Keratinocyte (primary cell): ENCODE measurements around the gene ASB6. TPM values are rescaled to one million over a fixed set of nuclear protein-coding genes. Genes with fewer than 3 reads are reported as not detected.
"Not testable (repeated sequence)": the region's sequence is repeated elsewhere in the genome, so short reads cannot be mapped to it uniquely, and the experiment has no call there.

ENCODE experiments used
- DNase-seq: peaks from one replicate; pipeline ENCODE4 v3.0.0-alpha.2; 2011; ENCODE audit warnings: low read depth, missing footprints, low spot score
- FAIRE-seq: peaks from 2 replicates; lab custom pipeline; 2011; peaks lifted over from hg19 to GRCh38; lab: Jason Lieb, UNC
- H2AFZ ChIP-seq: 2 replicates; pipeline ENCODE4 v1.6.0; 2012; ENCODE audit warnings: low read length, control low read depth, inconsistent platforms; ENCODE audit not compliant: control insufficient read depth
- H3K27ac ChIP-seq: 2 replicates; pipeline ENCODE4 v1.5.1; 2011; ENCODE audit warnings: low read length; ENCODE audit not compliant: control insufficient read depth, insufficient read depth
- H3K27me3 ChIP-seq: 3 replicates; pipeline ENCODE4 v1.6.0; 2011; ENCODE audit warnings: low read length; ENCODE audit not compliant: control insufficient read depth, insufficient read depth; ENCODE audit errors: extremely low read depth
- H3K36me3 ChIP-seq, 2 experiments: 2 replicates in 1 of 2; 3 replicates in 1 of 2; pipeline ENCODE4 v1.5.1; 2011; ENCODE audit warnings: low read length in 2 of 2, mild to moderate bottlenecking in 1 of 2; ENCODE audit not compliant: control insufficient read depth in 2 of 2, insufficient read depth in 2 of 2; ENCODE audit errors: extremely low read depth in 1 of 2
- H3K4me1 ChIP-seq: 3 replicates; pipeline ENCODE4 v1.5.1; 2011; ENCODE audit warnings: low read length; ENCODE audit not compliant: control insufficient read depth, insufficient read depth; ENCODE audit errors: extremely low read depth
- H3K4me2 ChIP-seq: 3 replicates; pipeline ENCODE4 v1.6.0; 2011; ENCODE audit warnings: low read depth, low read length; ENCODE audit not compliant: control insufficient read depth, insufficient read depth; ENCODE audit errors: extremely low read depth
- H3K4me3 ChIP-seq, 3 experiments: fragments of 200-600 bp in 1 of 3; sonication (generic) in 1 of 3; 2 replicates in 2 of 3; 3 replicates in 1 of 3; pipeline ENCODE4 v1.5.1; 2011 to 2016; ENCODE audit warnings: low read length in 3 of 3, mild to moderate bottlenecking in 3 of 3, control low read depth in 2 of 3, inconsistent platforms in 1 of 3, low read depth in 1 of 3, mixed read lengths in 1 of 3, mixed run types in 1 of 3, moderate library complexity in 1 of 3; ENCODE audit not compliant: control insufficient read depth in 2 of 3, insufficient read depth in 2 of 3; ENCODE audit errors: extremely low read depth in 1 of 3
- H3K79me2 ChIP-seq: 2 replicates; pipeline ENCODE4 v1.6.0; 2012; ENCODE audit warnings: low read length; ENCODE audit not compliant: control insufficient read depth, insufficient read depth
- H3K9ac ChIP-seq: 3 replicates; pipeline ENCODE4 v1.6.0; 2011; ENCODE audit warnings: low read length; ENCODE audit not compliant: control insufficient read depth, insufficient read depth; ENCODE audit errors: extremely low read depth
- H3K9me1 ChIP-seq: 3 replicates; pipeline ENCODE4 v1.6.0; 2011; ENCODE audit warnings: low read length; ENCODE audit not compliant: control insufficient read depth, insufficient read depth; ENCODE audit errors: extremely low read depth
- H3K9me3 ChIP-seq: 2 replicates; pipeline ENCODE4 v1.5.1; 2012; ENCODE audit warnings: low read depth, low read length; ENCODE audit not compliant: control insufficient read depth
- H4K20me1 ChIP-seq: 3 replicates; pipeline ENCODE4 v1.6.0; 2011; ENCODE audit warnings: low read length; ENCODE audit not compliant: control insufficient read depth, insufficient read depth; ENCODE audit errors: extremely low read depth
- CTCF ChIP-seq, 3 experiments: IDR thresholded peaks in 1 of 3; conservative IDR thresholded peaks in 1 of 3; optimal IDR thresholded peaks in 1 of 3; 2 replicates in 2 of 3; 3 replicates in 1 of 3; pipeline versions ENCODE3 to v1.5.1; 2011; ENCODE audit warnings: low read length in 3 of 3, mild to moderate bottlenecking in 3 of 3, moderate library complexity in 2 of 3, control low read depth in 1 of 3, inconsistent platforms in 1 of 3; ENCODE audit not compliant: insufficient read depth in 2 of 3; ENCODE audit errors: extremely low read depth in 1 of 3
- EZH2 ChIP-seq: IDR thresholded peaks from one replicate; pipeline ENCODE4 v1.6.1; 2012; ENCODE audit warnings: inconsistent platforms, mild to moderate bottlenecking, low read length, moderate library complexity
- dilution Hi-C: fragments of 300-500 bp; cut with MboI; formaldehyde crosslinking; loops from one replicate; pipeline ENCODE4 v1.7.0; 2020; ENCODE audit warnings: low sequenced_read_pairs; ENCODE audit not compliant: extremely low pct_ligation_motif_present
- polyA plus RNA-seq, 5 experiments: library from polyadenylated mRNA; depleted of rRNA in 3 of 5; stranded (reverse) in 3 of 5; stranded (forward) in 1 of 5; unstranded in 1 of 5; fragments of >200 nt; gene quantifications; 1 replicate in 1 of 5; 2 replicates in 3 of 5; 3 replicates in 1 of 5; pipeline versions ENCODE4 v1.2.1 to v1.2.3, GENCODE V29; 2011 to 2012; ENCODE audit warnings: missing spikeins in 2 of 5, low read depth in 1 of 5, low replicate concordance in 1 of 5

The ASB6 gene
- polyA plus RNA-seq, 1 donor (not counting 4 experiments of a cell fraction or from before 2014, with no cell fraction given): 16.3 TPM

GRCh38 chr9:129637673-129638439, 4.1 kb downstream of the ASB6 start:
- Histone ChIP-seq H3K9me3 (no peaks in the 10 kb centered on the region), H2AFZ (no peak overlapping the region), H3K27ac (no peak overlapping the region), H3K27me3 (no peaks in the 10 kb centered on the region), H3K4me2 (no peak overlapping the region), H3K79me2 (peaks cover 64% of the 10 kb centered on the region), H3K4me1 (peaks cover 19% of the 10 kb centered on the region), H3K9me1 (no peaks in the 10 kb centered on the region), H3K4me3 (no peak overlapping the region), H3K36me3 (peaks cover 45 to 46% of the 10 kb centered on the region in 2 experiments), H4K20me1 (peaks cover 25% of the 10 kb centered on the region), H3K9ac (no peak overlapping the region)
- dilution Hi-C loops: loop anchor here (10.0 kb wide), 1 partner anchor 87 kb away; no protein-coding TSS in a partner anchor
- no peak for TF ChIP-seq CTCF (optimal IDR thresholded peaks at IDR 0.05 in 1 of 3, IDR thresholded peaks at IDR 0.05 in 1 of 3, conservative IDR thresholded peaks at IDR 0.05 in 1 of 3; ENCODE audit: extremely low read depth in 1 of 3, insufficient read depth in 2 of 3, low read length in 3 of 3)
- no peak for TF ChIP-seq EZH2
- DNase-seq: no peak
- no peak for FAIRE-seq

- no peaks in the 10 kb centered on the region for H3K9me1 ChIP-seq
- H3K4me2 ChIP-seq: no peak overlapping the region
- FAIRE-seq (no peak), DNase-seq (no peak)
- H3K9me3 ChIP-seq: no peaks in the 10 kb centered on the region
- no peak overlapping the region for H2AFZ ChIP-seq
- peaks cover 22% of the 10 kb centered on the region for H3K4me1 ChIP-seq
- dilution Hi-C loops: loop anchor here (10.0 kb wide), 1 partner anchor 88 kb away; no protein-coding TSS in a partner anchor
- no peak overlapping the region for H3K9ac ChIP-seq
- H4K20me1 ChIP-seq: peaks cover 30% of the 10 kb centered on the region
- H3K36me3 ChIP-seq: peaks cover 47 to 50% of the 10 kb centered on the region in 2 experiments
- H3K27ac ChIP-seq: no peak overlapping the region
- no peak overlapping the region for H3K4me3 ChIP-seq
- peaks cover 71% of the 10 kb centered on the region for H3K79me2 ChIP-seq
- no peaks in the 10 kb centered on the region for H3K27me3 ChIP-seq
- TF ChIP-seq CTCF (optimal IDR thresholded peaks at IDR 0.05 in 1 of 3, IDR thresholded peaks at IDR 0.05 in 1 of 3, conservative IDR thresholded peaks at IDR 0.05 in 1 of 3; ENCODE audit: extremely low read depth in 1 of 3, insufficient read depth in 2 of 3, low read length in 3 of 3) (no peak), EZH2 (no peak)
Observed at GRCh38 chr9:129637102-129637501, 4.8 kb downstream of the ASB6 start.

GRCh38 chr9:129636343-129636742, 5.6 kb downstream of the ASB6 start:
- not testable (repeated sequence) for H3K27ac ChIP-seq, H3K4me3 ChIP-seq, DNase-seq, H3K9me1 ChIP-seq, H2AFZ ChIP-seq, H3K9me3 ChIP-seq, FAIRE-seq, H3K4me2 ChIP-seq, H3K9ac ChIP-seq, H3K27me3 ChIP-seq
- peaks cover 35% of the 10 kb centered on the region for H4K20me1 ChIP-seq
- dilution Hi-C loops: loop anchor here (10.0 kb wide), 1 partner anchor 88 kb away; no protein-coding TSS in a partner anchor
- H3K79me2 ChIP-seq: peaks cover 72% of the 10 kb centered on the region
- H3K36me3 ChIP-seq: peaks cover 47 to 50% of the 10 kb centered on the region in 2 experiments
- H3K4me1 ChIP-seq: peaks cover 30% of the 10 kb centered on the region
